T follicular helper cell (primary cell): Measurements from ENCODE around the gene FAR2.
"Not testable (repeated sequence)": the region's sequence is repeated elsewhere in the genome, so short reads cannot be mapped to it uniquely, and the experiment has no call there.

Experiments
- DNase-seq: peaks from one replicate; pipeline ENCODE4 v3.0.0-alpha.2; 2020; ENCODE audit warnings: low read depth

FAR2 gene

DNA sequence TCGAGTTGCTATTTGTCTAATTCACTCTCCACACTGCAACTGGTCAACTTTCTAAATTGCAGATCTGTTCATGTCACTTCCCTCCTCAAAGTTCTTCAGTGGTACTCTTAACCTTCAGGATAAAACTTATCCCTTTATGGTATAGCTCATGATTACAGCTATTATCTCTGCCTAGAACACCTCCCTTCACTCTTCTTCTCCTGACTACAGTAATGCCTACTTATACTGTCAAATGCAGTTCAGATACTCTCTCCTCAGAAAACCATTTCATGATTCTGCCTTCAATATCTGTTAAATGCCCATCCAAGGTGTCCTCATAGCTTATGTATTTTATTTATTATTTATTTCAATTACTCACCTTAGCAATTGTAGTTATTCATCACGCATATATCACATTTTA, 85.5 kb downstream of the FAR2 start:
- DNase-seq, result no peak

DNA sequence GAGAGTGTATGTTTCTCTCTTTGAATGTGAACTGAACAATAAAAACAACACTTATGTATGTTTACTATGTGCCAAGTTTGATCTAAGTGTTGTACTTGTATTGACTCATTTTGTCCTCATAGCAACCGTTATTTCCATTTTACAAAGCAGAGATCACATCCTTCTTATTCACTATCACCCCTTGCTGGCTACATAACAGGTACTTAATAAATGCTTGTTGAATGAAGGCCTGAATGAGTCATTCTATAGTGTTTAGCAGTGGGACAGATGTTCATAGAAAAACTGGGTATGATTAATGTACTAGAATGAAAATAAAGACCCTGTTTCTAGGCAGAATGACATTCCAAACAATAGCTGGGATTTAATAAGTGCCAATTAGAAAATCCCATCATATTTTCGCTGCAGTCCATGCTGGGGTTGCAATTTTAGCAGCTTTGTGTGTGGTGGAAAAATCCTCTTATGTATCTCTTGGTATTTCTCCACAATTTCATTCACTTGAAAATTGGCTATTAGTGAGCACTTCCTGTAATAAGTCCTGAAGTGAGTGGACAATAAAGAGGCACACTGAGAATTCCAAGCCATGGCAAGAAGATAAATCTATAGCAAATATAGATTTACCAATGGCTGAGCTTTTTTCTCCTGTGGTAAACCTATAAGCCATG, 86.0 kb downstream of the FAR2 start:
- no peak for DNase-seq

DNA sequence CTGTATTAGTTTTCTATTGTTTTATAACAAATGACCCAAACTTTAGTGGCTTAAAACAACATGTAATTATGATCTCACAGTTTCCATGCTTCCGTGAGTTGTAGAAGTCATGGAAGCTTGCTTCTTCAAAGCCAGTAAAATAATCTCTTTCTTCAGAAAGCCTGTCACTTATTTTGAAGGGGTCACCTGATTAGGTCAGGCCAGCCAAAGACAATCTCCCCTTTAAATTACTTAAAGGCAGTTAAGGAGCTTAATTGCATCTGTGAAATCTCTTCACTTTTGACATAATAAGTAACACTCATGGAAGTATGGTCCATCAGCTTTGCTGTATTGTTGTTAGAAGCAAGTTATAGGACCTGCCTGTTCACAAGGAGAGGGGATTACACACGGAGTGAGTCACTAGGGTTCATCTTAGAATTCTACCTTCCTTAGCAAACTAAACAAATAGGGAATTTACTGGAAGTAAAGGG, 89.8 kb downstream of the FAR2 start:
- DNase-seq, result no peak

DNA sequence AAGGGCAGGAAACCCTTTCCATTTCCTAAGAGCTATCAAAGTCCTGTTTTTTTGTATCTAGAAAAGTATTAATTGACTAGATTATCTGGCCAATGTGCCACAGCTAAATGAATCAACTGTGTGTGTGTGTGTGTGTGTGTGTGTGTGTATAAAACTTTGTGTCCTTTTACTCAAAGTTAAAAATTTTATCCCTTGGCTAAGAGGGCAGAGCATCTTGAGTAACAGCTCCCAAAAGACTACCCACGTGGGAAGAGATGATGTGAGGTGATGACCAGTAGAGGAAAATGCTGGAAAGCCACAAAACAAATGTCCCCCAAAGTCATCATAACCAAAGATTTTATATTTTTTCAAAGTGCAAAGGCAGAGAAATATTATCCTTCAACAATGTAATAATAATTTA, 90.3 kb downstream of the FAR2 start:
- no peak for DNase-seq

DNA sequence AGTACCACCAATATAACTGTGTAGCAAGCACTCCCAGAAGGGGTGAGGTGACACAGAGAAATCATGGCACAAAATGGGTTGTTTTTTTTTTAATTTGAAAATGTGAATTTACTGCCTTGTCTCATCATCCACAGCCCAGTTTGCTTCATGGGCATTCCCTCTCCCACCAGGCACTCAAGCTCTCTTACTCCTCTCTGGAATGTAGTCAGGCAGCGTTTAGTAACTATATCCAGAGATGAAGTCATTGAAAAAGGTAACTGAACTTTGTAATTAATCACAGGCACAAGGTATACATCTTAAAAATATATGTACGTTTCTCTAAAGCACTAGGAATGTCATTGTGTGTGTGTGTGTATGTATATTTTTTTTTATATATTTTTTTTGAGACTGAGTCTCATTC, 91.4 kb downstream of the FAR2 start:
- DNase-seq, result no peak

DNA sequence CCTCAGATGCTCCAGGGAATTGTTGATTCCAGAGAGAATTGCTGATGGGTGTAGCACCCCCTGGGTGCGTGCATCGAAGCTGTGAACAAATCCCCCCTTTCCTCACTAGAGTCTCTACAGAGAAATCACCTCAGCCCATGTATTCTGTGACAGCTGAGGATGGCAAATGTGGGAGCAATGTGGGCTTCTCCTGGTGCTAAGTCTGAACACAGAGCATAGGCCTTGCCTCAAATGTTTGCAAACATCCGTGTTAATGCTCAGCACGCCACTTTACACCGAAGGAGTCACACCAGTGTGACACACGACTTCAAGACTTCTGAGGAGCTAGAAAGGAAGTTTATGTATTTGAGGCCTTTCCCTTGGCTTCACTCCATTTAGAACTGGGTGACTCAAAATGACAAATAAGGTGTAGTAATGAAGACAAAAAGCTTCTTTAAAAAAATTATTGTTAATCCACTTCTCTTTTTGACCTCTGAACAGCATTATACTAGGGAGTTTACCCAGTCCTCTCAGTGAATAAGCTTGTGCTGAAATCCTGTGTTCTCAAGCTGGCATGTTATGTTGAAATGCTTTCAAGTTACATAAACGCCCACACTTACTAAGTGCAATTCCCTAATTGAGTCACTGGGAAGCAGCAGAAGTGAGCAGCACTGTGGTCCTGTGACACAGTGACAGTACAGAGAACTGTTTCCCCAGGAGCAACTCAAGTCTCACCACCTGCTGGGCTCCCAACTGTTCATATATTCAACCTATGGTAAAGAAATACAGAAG, 92.9 kb downstream of the FAR2 start:
- no peak for DNase-seq

DNA sequence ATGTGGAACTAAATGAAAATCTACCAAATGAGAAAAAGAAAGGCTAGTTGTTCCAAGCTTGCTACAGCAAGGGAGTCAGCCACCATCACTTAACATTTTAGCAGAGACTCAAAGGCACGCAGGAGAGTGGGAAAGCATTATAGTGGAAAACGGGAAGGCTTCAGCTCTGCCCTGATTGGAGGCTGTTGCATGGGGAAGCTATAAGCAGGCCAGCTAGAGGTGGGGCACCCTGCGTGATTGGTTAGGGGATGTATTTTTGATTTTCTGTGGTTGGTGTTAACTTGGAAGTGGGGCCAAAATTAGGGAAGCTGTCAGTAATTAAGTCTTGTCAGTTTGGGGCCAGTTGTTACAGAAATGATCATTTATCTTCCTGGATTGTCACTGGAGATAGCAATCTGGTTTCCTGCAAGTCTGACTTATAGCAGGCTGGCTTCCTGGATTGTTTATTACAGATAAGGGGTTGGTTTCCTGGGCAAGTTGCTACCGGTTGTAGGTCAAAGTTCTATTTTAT, 93.9 kb downstream of the FAR2 start:
- no peak for DNase-seq

DNA sequence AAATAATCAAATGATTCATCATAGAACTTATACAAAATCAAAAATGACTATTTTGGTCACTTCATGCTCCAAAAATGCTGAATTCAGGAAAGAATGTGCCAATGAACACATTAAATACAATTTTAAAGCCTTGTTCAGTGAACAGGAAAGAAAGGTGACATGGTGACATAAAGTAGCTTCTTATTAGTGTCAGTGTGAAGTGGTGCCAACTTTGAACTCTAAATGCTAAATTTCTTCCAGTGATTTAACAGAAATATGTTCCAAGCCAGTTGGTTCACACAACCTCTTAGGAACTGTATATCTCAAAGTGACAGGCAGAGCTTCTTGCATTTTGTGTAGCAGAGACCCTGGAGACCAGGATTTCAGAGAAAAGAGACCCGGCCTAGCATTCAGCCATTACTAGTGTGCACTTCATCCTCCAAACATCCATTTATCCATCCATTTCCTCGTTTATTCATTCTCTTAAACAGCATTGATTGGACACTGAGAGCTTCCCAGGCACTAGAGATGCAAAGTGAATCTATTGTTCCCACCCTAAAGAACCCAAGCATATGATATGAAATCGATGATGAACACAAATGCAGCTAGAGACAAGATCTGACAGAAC, 95.2 kb downstream of the FAR2 start:
- DNase-seq, result no peak

DNA sequence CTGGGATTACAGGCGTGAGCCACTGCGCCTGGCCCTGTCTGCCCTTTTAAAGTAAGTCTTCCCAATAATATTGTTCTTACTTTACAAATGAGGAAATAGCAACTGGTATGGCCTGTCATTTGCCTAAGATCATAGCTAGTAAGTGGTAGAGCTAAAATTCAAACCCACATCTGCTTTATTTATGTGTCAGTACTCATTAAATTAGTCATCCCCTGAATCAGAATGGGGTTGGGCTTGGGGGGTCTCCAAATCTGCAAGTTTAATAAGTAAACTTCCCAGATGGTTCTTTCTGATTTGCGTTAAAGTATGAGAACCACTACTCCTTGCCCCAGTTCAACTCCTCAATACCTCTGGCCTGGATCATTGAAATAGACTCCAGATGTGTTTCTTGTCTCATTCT, 96.2 kb downstream of the FAR2 start:
- DNase-seq, result no peak

DNA sequence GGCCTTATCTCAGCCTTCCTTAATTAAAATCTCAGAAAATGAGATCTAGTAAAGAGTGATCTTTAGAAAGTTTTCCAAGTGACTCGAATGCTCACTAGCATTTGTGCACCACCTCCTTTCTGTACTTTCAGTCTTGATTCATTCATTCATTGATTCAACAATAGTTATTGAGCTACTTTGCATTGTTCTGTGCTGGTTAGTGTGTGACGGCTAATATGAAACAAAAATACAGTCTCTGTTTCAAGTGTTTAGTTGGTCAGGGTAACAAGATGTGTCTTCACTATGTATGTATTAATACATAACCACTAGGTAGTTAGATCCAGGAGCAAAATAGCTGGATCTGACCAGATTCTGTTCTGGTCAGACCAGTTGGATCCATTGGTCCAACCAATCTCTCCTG, 100.9 kb downstream of the FAR2 start:
- DNase-seq, result no peak

DNA sequence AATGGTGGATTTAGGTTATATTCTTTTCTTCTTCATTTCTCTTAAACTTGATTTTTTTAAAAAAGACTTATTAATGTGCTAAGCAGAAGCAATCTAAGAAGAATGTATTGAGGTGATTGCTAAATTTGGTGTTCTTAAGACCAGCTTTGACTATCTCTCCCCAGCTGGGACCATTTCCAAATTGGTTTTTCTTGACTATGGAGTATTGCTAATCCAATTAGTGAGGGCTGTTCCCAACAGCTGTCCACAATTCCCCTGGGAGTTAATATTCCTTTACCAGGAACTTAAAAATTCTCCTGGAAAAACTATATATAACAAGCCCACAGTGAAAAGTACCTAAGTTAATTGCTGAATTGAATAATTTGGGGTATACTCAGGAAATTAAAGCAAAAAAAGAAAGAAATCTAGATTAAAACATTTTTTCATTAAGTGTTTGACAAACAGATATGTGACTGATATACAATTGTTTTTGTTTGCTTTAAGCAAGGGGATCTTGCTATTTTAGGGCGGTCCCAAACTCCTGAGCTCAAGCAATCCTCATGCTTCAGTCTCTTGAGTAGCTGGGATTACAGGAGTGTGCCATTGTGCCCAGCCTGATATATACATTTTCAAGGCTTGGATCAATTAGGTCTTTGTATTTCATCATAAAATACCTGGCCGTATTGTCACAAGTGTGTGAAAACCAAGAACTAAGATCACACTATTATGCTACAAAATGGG, 105.0 kb downstream of the FAR2 start:
- no peak for DNase-seq

DNA sequence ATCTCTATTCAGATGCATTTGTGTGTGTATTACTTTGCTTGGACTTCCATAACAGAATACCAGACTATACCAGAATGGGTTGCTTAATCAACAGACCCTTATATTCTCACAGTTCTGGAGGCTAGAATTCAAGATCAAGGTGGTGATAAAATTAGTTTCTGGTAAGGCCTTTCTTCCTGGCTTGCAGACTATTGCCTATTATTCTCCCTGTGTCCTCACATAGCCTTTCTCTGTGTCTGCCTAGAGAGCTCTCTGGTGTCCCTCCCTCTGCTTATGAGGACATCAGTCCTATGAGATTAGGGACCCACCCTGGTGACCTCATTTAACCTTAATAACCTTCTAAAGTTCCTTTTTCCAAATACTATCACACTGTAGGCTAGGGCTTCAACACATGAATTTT, 106.0 kb downstream of the FAR2 start:
- DNase-seq, result no peak

DNA sequence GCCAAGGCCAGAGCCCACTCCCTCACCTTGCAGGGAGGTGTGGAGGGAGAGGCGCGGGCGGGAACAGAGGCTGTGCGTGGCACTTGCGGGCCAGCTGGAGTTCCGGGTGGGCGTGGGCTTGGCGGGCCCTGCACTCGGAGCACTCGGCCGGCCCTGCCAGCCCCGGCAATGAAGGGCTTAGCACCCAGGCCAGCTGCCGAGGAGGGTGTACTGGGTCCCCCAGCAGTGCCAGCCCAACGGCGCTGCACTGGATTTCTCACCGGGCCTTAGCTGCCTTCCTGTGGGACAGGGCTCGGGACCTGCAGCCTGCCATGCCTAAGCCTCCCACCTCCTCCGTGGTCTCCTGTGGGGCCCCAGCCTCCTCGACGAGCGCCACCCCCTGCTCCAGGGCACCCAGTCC, 107.5 kb downstream of the FAR2 start:
- DNase-seq, result no peak

DNA sequence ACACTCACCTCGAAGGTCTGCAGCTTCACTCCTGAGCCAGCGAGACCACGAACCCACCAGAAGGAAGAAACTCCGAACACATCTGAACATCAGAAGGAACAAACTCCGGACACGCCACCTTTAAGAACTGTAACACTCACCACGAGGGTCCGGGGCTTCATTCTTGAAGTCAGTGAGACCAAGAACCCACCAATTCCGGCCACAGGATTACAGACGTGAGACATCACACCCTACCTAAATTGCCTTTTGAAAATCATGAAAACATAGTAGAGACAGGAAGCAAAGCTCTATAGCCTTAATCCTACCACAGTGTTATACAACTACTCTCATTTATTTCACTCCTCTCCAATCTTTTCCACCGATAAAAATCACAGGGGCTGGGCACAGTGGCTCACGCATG, 108.6 kb downstream of the FAR2 start:
- DNase-seq, result not testable (repeated sequence)

DNA sequence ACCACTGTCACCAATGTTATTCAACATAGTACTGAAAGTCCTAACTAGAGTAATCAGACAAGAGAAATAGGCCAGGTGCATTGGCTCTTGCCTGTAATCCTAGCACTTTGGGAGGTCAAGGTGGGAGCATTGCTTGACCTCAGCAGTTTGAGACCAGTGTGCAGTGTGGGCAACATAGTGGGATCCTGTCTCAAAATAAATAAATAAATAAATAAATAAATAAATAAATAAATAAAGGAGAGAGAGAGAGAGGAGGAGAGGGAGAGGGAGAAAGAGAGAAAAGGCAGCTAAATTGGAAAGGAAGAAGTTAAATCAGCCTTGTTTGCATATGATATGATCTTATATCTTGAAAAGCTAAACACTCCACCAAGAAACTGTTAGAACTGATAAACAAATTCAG, 115.3 kb downstream of the FAR2 start:
- no peak for DNase-seq

DNA sequence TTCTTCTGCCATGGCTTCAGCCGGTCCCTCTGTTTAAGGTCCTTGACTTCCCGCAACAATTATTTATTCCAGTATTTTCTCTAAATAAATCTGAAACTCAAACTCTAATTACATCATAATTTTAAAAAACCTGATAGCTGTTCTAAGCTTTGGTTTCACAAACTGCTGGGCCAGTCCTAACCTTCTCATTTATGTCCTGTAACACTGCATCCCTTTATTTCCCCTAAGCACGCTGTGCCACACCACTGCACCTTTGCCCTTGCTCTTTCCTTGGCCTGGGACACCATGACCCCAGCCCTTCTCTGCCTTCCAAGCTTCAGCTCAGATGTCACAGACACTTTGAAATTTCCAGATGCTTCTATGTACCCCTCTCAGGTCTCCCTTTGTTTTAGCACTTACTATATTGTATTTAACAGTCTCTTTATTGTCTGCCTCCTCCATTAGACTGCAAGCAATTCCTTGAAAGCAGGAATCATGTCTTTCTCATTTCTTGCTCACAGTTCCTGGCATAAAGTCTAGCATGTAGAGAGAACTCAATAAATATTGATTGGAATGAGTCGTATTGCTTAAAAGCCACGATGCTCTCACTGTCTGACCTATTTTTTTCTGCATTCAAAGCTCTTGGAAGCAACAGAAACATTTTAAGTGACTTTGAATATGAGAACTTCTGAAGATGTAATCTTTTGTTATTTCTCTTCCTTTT, 120.8 kb downstream of the FAR2 start:
- no peak for DNase-seq

DNA sequence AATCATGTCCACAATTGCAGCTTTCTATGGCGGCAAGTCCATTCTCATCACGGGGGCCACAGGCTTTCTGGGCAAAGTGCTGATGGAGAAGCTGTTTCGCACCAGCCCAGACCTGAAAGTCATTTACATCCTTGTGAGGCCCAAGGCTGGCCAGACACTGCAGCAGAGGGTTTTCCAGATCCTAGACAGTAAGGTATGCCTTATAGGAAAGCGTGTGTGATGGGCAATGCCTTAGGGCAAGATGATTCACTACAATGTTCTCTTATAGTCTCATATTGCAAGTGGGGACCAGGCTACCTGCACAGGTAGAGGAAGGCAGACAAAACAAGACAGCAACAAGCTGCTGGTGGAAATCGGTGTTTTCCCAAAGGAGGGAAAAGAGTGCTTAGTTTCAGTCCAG, 121.4 kb downstream of the FAR2 start:
- DNase-seq, result no peak

DNA sequence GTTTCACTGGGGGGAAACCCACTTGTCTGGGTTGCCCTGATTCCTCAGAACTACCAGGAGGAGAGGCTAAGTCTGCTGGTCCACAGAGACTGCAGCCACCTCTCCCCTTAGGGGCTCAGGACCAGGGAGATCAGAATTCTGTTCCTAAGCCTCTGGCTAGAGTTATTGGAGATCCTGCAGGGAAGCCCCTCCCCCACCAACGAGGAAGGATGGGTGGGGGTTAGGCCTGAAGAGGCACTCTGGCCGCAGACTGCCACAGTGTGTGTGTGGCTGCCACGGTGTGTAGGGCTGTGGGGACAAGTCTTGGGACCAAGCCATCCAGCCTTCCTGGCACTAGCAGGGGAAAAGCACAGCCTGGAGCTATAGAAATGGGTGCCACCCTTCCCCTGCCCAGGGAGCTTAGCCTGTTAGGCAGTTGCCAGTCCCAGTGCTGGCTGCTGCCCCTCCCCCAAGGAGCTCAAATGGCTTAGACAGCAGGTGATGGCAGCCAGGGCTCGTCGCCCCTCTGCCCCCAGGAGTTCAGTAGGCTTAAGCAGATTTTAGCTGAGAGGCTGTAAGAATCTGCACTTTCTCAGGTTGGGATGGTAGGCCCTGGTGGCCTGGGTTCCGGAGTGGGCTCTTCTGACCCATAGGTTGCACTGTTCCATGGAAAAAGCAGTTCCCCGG, 124.2 kb downstream of the FAR2 start:
- DNase-seq, result no peak

DNA sequence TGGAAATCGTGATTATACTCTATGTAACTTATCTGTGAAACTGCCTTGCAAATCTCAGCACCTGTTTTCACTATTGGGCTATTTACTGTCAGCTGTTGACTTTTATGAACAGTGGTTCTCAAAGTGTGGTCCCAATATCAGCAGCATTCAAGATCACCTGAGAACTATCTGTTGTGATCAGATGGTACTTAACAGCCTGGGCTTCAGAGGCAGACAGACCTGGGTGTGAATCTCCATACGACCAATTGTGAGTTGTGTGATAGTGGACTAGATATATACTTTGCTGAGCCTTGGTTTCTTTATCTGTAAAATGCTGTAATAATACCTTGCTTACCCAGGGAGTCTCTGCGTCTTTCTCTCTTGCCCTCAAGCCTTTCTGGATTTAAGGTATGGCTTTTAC, 126.8 kb downstream of the FAR2 start:
- no peak for DNase-seq

DNA sequence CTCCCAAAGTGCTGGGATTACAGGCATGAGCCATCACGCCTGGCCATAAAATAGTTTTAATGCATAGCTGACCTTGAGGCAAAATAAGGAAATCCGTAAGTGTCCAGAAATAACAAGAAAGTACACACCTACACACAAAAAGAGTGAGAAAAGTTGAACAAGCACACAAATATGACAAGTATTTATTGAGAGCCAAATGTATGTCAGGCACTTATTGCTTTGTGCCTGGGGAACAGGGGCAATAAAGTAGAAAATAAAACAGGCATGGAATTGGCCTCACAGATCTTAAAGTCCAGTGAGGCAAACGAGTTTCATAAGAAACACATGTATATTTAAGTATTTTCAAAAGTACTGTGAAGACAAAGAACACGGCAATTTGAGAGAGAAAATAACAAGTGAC, 128.2 kb downstream of the FAR2 start:
- DNase-seq, result no peak
